OCI-LY1 (cell line): ENCODE measurements around the gene NWD2.

Source experiments
- H2AFZ ChIP-seq: fragments of 200-600 bp; sonication (generic), shearing (Covaris generic); 2 replicates; pipeline ENCODE4 v1.6.0; 2014; ENCODE audit warnings: antibody characterized with exemption, mild to moderate bottlenecking, low read length
- H3F3A ChIP-seq: fragments of 200-600 bp; sonication (generic), shearing (Covaris generic); 2 replicates; pipeline ENCODE4 v1.6.0; 2014; ENCODE audit warnings: mild to moderate bottlenecking, antibody characterized with exemption, low read length, moderate library complexity; ENCODE audit not compliant: insufficient read depth
- H3K27ac ChIP-seq: fragments of 200-600 bp; sonication (generic); 2 replicates; pipeline ENCODE4 v1.5.1; 2014; ENCODE audit warnings: low read length, mixed run types, mild to moderate bottlenecking, low read depth; ENCODE audit not compliant: poor library complexity, severe bottlenecking
- H3K27me3 ChIP-seq: fragments of 200-600 bp; sonication (generic); 2 replicates; pipeline ENCODE4 v1.6.0; 2014; ENCODE audit warnings: antibody characterized with exemption, mild to moderate bottlenecking, low read length, moderate library complexity; ENCODE audit not compliant: insufficient read depth
- H3K36me3 ChIP-seq: fragments of 200-600 bp; sonication (generic); 2 replicates; pipeline ENCODE4 v1.6.1; 2014; ENCODE audit warnings: mild to moderate bottlenecking, antibody characterized with exemption, low read length, moderate library complexity, mixed read lengths; ENCODE audit not compliant: insufficient read depth
- H3K4me1 ChIP-seq: fragments of 200-600 bp; sonication (generic); 2 replicates; pipeline ENCODE4 v1.5.1; 2014; ENCODE audit warnings: mild to moderate bottlenecking, low read length, moderate library complexity; ENCODE audit not compliant: insufficient read depth, severe bottlenecking
- H3K4me2 ChIP-seq: fragments of 200-600 bp; sonication (generic), shearing (Covaris generic); 2 replicates; pipeline ENCODE4 v1.6.1; 2014; ENCODE audit warnings: low read length
- H3K4me3 ChIP-seq: fragments of 200-600 bp; sonication (generic); 2 replicates; pipeline ENCODE4 v1.5.1; 2014; ENCODE audit warnings: low read length, low read depth, mild to moderate bottlenecking, mixed read lengths; ENCODE audit not compliant: poor library complexity, severe bottlenecking
- H3K79me2 ChIP-seq: fragments of 200-600 bp; shearing (Covaris generic); 2 replicates; pipeline ENCODE4 v1.6.1; 2016; ENCODE audit warnings: mixed run types, low read length, mixed read lengths; ENCODE audit not compliant: insufficient read depth
- H3K9ac ChIP-seq: fragments of 200-600 bp; sonication (generic), shearing (Covaris generic); 2 replicates; pipeline ENCODE4 v1.6.1; 2014; ENCODE audit warnings: mild to moderate bottlenecking, low read length, mixed read lengths
- H3K9me2 ChIP-seq: fragments of 200-600 bp; sonication (generic), shearing (Covaris generic); 2 replicates; pipeline ENCODE4 v1.6.1; 2014; ENCODE audit warnings: low read depth, mild to moderate bottlenecking, low read length, mixed read lengths
- H3K9me3 ChIP-seq: fragments of 200-600 bp; shearing (Covaris generic); 2 replicates; pipeline ENCODE4 v1.6.1; 2014; ENCODE audit warnings: low read length, mixed read lengths
- H4K20me1 ChIP-seq: fragments of 200-600 bp; sonication (generic), shearing (Covaris generic); 2 replicates; pipeline ENCODE4 v1.6.0; 2016; ENCODE audit warnings: mild to moderate bottlenecking, low read length; ENCODE audit not compliant: insufficient read depth
- CTCF ChIP-seq: fragments of 200-600 bp; sonication (generic), shearing (Covaris generic); IDR thresholded peaks from 2 replicates; pipeline ENCODE4 v1.5.1; 2017; ENCODE audit warnings: mild to moderate bottlenecking, antibody characterized with exemption, low read length, moderate library complexity, mixed read lengths
- EZH2 ChIP-seq: fragments of 200-600 bp; sonication (generic), shearing (Covaris generic); IDR thresholded peaks from 2 replicates; pipeline ENCODE4 v1.8.0; 2017; ENCODE audit warnings: borderline replicate concordance, mixed run types, mild to moderate bottlenecking, antibody characterized with exemption, low read length, moderate library complexity, mixed read lengths

Gene NWD2

GRCh38 chr4:37450911-37451310, 206.4 kb downstream of the NWD2 start:
- H3K36me3 ChIP-seq = no peaks in the 10 kb centered on the region
- peaks cover 5% of the 10 kb centered on the region; the same call in 1 of the 2 replicates for H3K27me3 ChIP-seq
- no peak for TF ChIP-seq CTCF
- TF ChIP-seq EZH2 = no peak
- no peak overlapping the region for H3K4me3 ChIP-seq
- no peaks in the 10 kb centered on the region for H3K79me2 ChIP-seq
- H3K9me2 ChIP-seq = no peaks in the 10 kb centered on the region
- no peaks in the 10 kb centered on the region for H3K4me1 ChIP-seq
- H3K9me3 ChIP-seq = no peaks in the 10 kb centered on the region
- H2AFZ ChIP-seq = no peak overlapping the region
- no peak overlapping the region for H3K27ac ChIP-seq
- H3F3A ChIP-seq = no peaks in the 10 kb centered on the region
- no peak overlapping the region for H3K9ac ChIP-seq
- H3K4me2 ChIP-seq = no peak overlapping the region
- no peaks in the 10 kb centered on the region for H4K20me1 ChIP-seq

GRCh38 chr4:37451656-37452055, 207.1 kb downstream of the NWD2 start:
- H3K79me2 ChIP-seq = no peaks in the 10 kb centered on the region
- H3K9me2 ChIP-seq = no peaks in the 10 kb centered on the region
- TF ChIP-seq EZH2 (no peak), CTCF (no peak)
- H2AFZ ChIP-seq = no peak overlapping the region
- no peaks in the 10 kb centered on the region for H3F3A ChIP-seq
- H3K4me2 ChIP-seq = no peak overlapping the region
- H3K27ac ChIP-seq = no peak overlapping the region
- no peak overlapping the region for H3K4me3 ChIP-seq
- no peaks in the 10 kb centered on the region for H3K36me3 ChIP-seq
- H3K27me3 ChIP-seq = peaks cover 5% of the 10 kb centered on the region; the same call in 1 of the 2 replicates
- no peaks in the 10 kb centered on the region for H3K4me1 ChIP-seq
- no peaks in the 10 kb centered on the region for H4K20me1 ChIP-seq
- no peaks in the 10 kb centered on the region for H3K9me3 ChIP-seq
- H3K9ac ChIP-seq = no peak overlapping the region

- Histone ChIP-seq H3K4me1 (no peaks in the 10 kb centered on the region), H3K4me2 (no peak overlapping the region), H3K9me2 (no peaks in the 10 kb centered on the region), H2AFZ (no peak overlapping the region), H3K27me3 (peaks cover 5% of the 10 kb centered on the region; the same call in 1 of the 2 replicates), H3K4me3 (no peak overlapping the region), H3K9me3 (no peaks in the 10 kb centered on the region), H4K20me1 (no peaks in the 10 kb centered on the region), H3K9ac (no peak overlapping the region), H3F3A (no peaks in the 10 kb centered on the region), H3K36me3 (no peaks in the 10 kb centered on the region), H3K27ac (no peak overlapping the region), H3K79me2 (no peaks in the 10 kb centered on the region)
- no peak for TF ChIP-seq EZH2
- peak; percentile 69 for TF ChIP-seq CTCF
These were observed 208.4 kb downstream of the NWD2 start for GRCh38 chr4:37452952-37453280.
